GM12878 (cell line): Measurements from ENCODE around the gene PRMT5. TPM values are rescaled to one million over a fixed set of nuclear protein-coding genes. Genes with fewer than 3 reads are reported as not detected.

Source experiments
- ATAC-seq: fragments of 200-7000 bp; cut with Tn5 transposase; 3 replicates; pipeline ENCODE4 v1.9.1; 2020; ENCODE audit warnings: mild to moderate bottlenecking, moderate library complexity
- BruUV-seq: library from RNA; stranded (reverse); fragments of 400-500 nt; replicated peaks from 2 replicates; lab custom pipeline; 2021; lab: Mats Ljungman, UMichigan
- CTCF ChIA-PET: fragments of 300-600 bp; sonication (Branson Sonifier 250); formaldehyde crosslinking; extraction: SDS; loops from one replicate; lab custom pipeline; 2021; ENCODE audit warnings: inconsistent platforms; lab: Yijun Ruan, JAX
- POLR2A ChIA-PET: fragments of 350-600 bp; formaldehyde crosslinking; extraction: SDS; loops from one replicate; lab custom pipeline; 2021; ENCODE audit warnings: inconsistent platforms; lab: Charles Lee
- RAD21 ChIA-PET: fragments of 300-600 bp; sonication (Branson Sonifier 250); formaldehyde crosslinking; loops from one replicate; lab custom pipeline; 2023; ENCODE audit warnings: antibody characterized with exemption; ENCODE audit not compliant: unreplicated experiment; lab: Charles Lee
- SMC1A ChIA-PET: fragments of 300-600 bp; sonication (Branson Sonifier 250); formaldehyde crosslinking; loops from one replicate; lab custom pipeline; 2023; ENCODE audit not compliant: unreplicated experiment, uncharacterized antibody; lab: Charles Lee
- DNase-seq: peaks from one replicate; pipeline ENCODE4 v3.0.0-alpha.2; 2011; ENCODE audit warnings: low read depth, low spot score
- FAIRE-seq: peaks from 3 replicates; lab custom pipeline; 2011; peaks lifted over from hg19 to GRCh38; lab: Jason Lieb, UNC
- H2AFZ ChIP-seq: 2 replicates; pipeline ENCODE4 v1.6.0; 2011; ENCODE audit warnings: low read depth, low read length, control low read depth; ENCODE audit not compliant: control insufficient read depth
- H3K27ac ChIP-seq: 2 replicates; pipeline ENCODE4 v1.5.1; 2011; ENCODE audit warnings: control low read depth; ENCODE audit not compliant: control insufficient read depth, insufficient read depth
- H3K27me3 ChIP-seq, 2 experiments: replicated peaks in 1 of 2; 2 replicates each; pipeline versions ENCODE4 v1.6.0 to v1.6.1; 2011; ENCODE audit warnings: low read length in 1 of 2; ENCODE audit not compliant: control insufficient read depth in 2 of 2, insufficient read depth in 2 of 2
- H3K36me3 ChIP-seq, 2 experiments: 2 replicates each; pipeline ENCODE4 v1.5.1; 2011; ENCODE audit warnings: low read length in 1 of 2; ENCODE audit not compliant: control insufficient read depth in 2 of 2, insufficient read depth in 2 of 2
- H3K4me1 ChIP-seq: 2 replicates; pipeline ENCODE4 v1.6.1; 2011; ENCODE audit warnings: mild to moderate bottlenecking, low read length, moderate library complexity, mixed read lengths; ENCODE audit not compliant: control insufficient read depth, insufficient read depth
- H3K4me2 ChIP-seq: 2 replicates; pipeline ENCODE4 v1.6.0; 2011; ENCODE audit warnings: control low read depth; ENCODE audit not compliant: control insufficient read depth, insufficient read depth
- H3K4me3 ChIP-seq: fragments of 200-600 bp; sonication (generic); 2 replicates; pipeline ENCODE4 v1.5.1; 2016
- H3K79me2 ChIP-seq: 2 replicates; pipeline ENCODE4 v1.6.0; 2011; ENCODE audit warnings: low read length; ENCODE audit not compliant: control insufficient read depth, insufficient read depth
- H3K9ac ChIP-seq: 2 replicates; pipeline ENCODE4 v1.8.0; 2011; ENCODE audit warnings: low read length, control low read depth, mixed read lengths; ENCODE audit not compliant: control insufficient read depth, insufficient read depth
- H3K9me3 ChIP-seq: replicated peaks from 3 replicates; pipeline ENCODE4 v1.5.1; 2011; ENCODE audit warnings: mild to moderate bottlenecking, low read length; ENCODE audit not compliant: control insufficient read depth, insufficient read depth
- H4K20me1 ChIP-seq: 2 replicates; pipeline ENCODE4 v1.6.0; 2011; ENCODE audit not compliant: control insufficient read depth, insufficient read depth
- ATF3 ChIP-seq: IDR thresholded peaks from 2 replicates; pipeline ENCODE4 v1.6.1; 2011; ENCODE audit warnings: low read depth, mild to moderate bottlenecking, low read length, moderate library complexity, borderline replicate concordance; ENCODE audit errors: extremely low read depth
- IRF4 ChIP-seq: IDR thresholded peaks from 2 replicates; pipeline ENCODE4 v1.6.1; 2011; ENCODE audit warnings: low read depth, low read length
- SREBF1 ChIP-seq: IDR thresholded peaks from 2 replicates; pipeline ENCODE4 v1.6.1; 2012; ENCODE audit warnings: mild to moderate bottlenecking, low read length
- ZNF592 ChIP-seq: fragments of 450-650 bp; IDR thresholded peaks from 2 replicates; pipeline ENCODE4 v1.6.1; 2017; ENCODE audit warnings: mild to moderate bottlenecking, moderate library complexity
- WGBS: methylation state at CpG from one replicate; pipeline ENCODE4 v1.1.6; 2016; ENCODE audit warnings: low lambda C conversion rate; ENCODE audit not compliant: insufficient replicate concordance, insufficient coverage; ENCODE audit errors: missing lambda C conversion rate; 5-methylcytosine and 5-hydroxymethylcytosine counted together
- in situ Hi-C: fragments of 300-500 bp; cut with MboI; formaldehyde crosslinking; loops from 9 replicates; pipeline ENCODE4 v1.14.3; 2018; ENCODE audit warnings: mixed read lengths
- intact Hi-C: fragments of 100-400 bp; cut with micrococcal nuclease; formaldehyde crosslinking; loops from one replicate; pipeline ENCODE4 v1.14.2; 2022; ENCODE audit not compliant: unreplicated experiment
- polyA plus RNA-seq, 11 experiments: library from polyadenylated mRNA; depleted of rRNA in 4 of 11; unstranded in 6 of 11; stranded (reverse) in 5 of 11; fragments of >200 nt; fragmentation: Nextera tagmentation in 4 of 11; fragmentation: Illumina TruSeq in 1 of 11; extraction: Ambion mirVana in 4 of 11; extraction: Trizol in 1 of 11; gene quantifications; 1 replicate in 1 of 11; 2 replicates in 10 of 11; pipeline versions ENCODE4 v1.2.1 to v1.2.3, GENCODE V29; 2011 to 2016; ENCODE audit warnings: inconsistent platforms in 2 of 11, missing spikeins in 2 of 11, low read depth in 1 of 11
- total RNA-seq, 4 experiments: library from RNA; depleted of rRNA in 3 of 4; stranded (reverse); fragments of >200 nt in 3 of 4; fragmentation: Illumina TruSeq in 1 of 4; extraction: Trizol in 1 of 4; gene quantifications; 2 replicates each; pipeline versions ENCODE4 v1.2.1 to v1.2.3, GENCODE V29; 2013 to 2021

The PRMT5 gene
- total and polyA plus RNA-seq, 10 of the 15 experiments (the other 5 are each of a cell fraction or from before 2014, with no cell fraction given): 54.3 to 221 (median 111) TPM

GRCh38 chr14:22901799-22902198 lies 27.4 kb downstream of the PRMT5 start:
- in situ Hi-C loops (no loop called here), intact Hi-C loops (loop anchor here (2.0 to 5.0 kb wide), 3 partner anchors 49 to 331 kb away; no protein-coding TSS in a partner anchor)
- TSS peak; percentile 12 for BruUV-seq
- no peak overlapping the region for H2AFZ ChIP-seq
- no peak overlapping the region for H3K4me2 ChIP-seq
- WGBS: 97% methylated on average over 7 of the region's 7 CpGs
- ChIA-PET POLR2A (interaction anchor here (0.7 to 1.7 kb wide), 4 partner anchors 14 to 903 kb away, joined by 4 to 8 read pairs (median 6); partner anchors contain the start of gene REM2), RAD21 (interaction anchor here (0.8 to 4.3 kb wide), 10 partner anchors 13 to 331 kb away, joined by 3 to 56 read pairs (median 4); partner anchors contain the start of gene LRP10), CTCF (interaction anchor here (0.8 to 6.7 kb wide), 15 partner anchors 9 to 332 kb away, joined by 3 to 91 read pairs (median 6); partner anchors contain the start of genes LRP10, OXA1L, RBM23 and REM2), SMC1A (interaction anchor here (0.7 to 5.7 kb wide), 12 partner anchors 10 to 89 kb away, joined by 3 to 53 read pairs (median 4); partner anchors contain the start of genes LRP10 and REM2)
- H3K27ac ChIP-seq: no peak overlapping the region
- H3K9ac ChIP-seq: no peak overlapping the region
- FAIRE-seq (no peak), DNase-seq (no peak), ATAC-seq (no peak)
- TF ChIP-seq ATF3: no peak
- no peak for TF ChIP-seq IRF4
- TF ChIP-seq ZNF592: no peak
- TF ChIP-seq SREBF1: no peak
- no peak overlapping the region for H3K4me3 ChIP-seq
- H4K20me1 ChIP-seq: no peaks in the 10 kb centered on the region; the same call in 1 of the 2 replicates
- H3K27me3 ChIP-seq: no peaks in the 10 kb centered on the region
- no peaks in the 10 kb centered on the region for H3K9me3 ChIP-seq
- H3K36me3 ChIP-seq: peaks cover 26 to 38% of the 10 kb centered on the region in 2 experiments
- H3K79me2 ChIP-seq: no peaks in the 10 kb centered on the region
- H3K4me1 ChIP-seq: no peaks in the 10 kb centered on the region
